Caki2 (cell line): ENCODE measurements around the gene RUNX3. TPM values are rescaled to one million over a fixed set of nuclear protein-coding genes. Genes with fewer than 3 reads are reported as not detected.

Experiments
- DNase-seq: peaks from one replicate; pipeline ENCODE4 v3.0.0-alpha.2; 2015; ENCODE audit warnings: low read depth
- in situ Hi-C: cut with HindIII; loops from 2 replicates; pipeline ENCODE4 v1.10.0; 2016; ENCODE audit warnings: low sequenced_read_pairs, low pct_unique_long_range_greater_than_20kb, mixed read lengths
- total RNA-seq: library from RNA; depleted of rRNA; stranded (reverse); fragments of >200 nt; shearing (Covaris generic); gene quantifications from 2 replicates; pipeline ENCODE4 v1.2.3, GENCODE V29; 2014; ENCODE audit warnings: low replicate concordance

The RUNX3 gene
- total RNA-seq, 1 experiment from 2014 or later, result not detected

- in situ Hi-C loops, result no loop called here
- no peak for DNase-seq
Measured at GRCh38 chr1:24934310-24935195, 4.5 kb upstream of the RUNX3 start.

GRCh38 chr1:24933468-24933867 is 3.4 kb upstream of the RUNX3 start:
- DNase-seq, result no peak
- in situ Hi-C loops, result no loop called here

GRCh38 chr1:24932725-24933294 is 2.7 kb upstream of the RUNX3 start:
- no peak for DNase-seq
- in situ Hi-C loops, result no loop called here

- no peak for DNase-seq
- in situ Hi-C loops, result no loop called here
Measured at GRCh38 chr1:24932284-24932683, 2.2 kb upstream of the RUNX3 start.

GRCh38 chr1:24931468-24932231 is 1.6 kb upstream of the RUNX3 start:
- no peak for DNase-seq
- in situ Hi-C loops, result no loop called here

GRCh38 chr1:24931146-24931467 is 1.0 kb upstream of the RUNX3 start:
- in situ Hi-C loops, result no loop called here
- DNase-seq, result no peak

GRCh38 chr1:24929398-24930259 is 447 bp downstream of the RUNX3 start:
- in situ Hi-C loops, result no loop called here

GRCh38 chr1:24928689-24929397 is 1.2 kb downstream of the RUNX3 start:
- no peak for DNase-seq
- in situ Hi-C loops, result no loop called here

More at GRCh38 chr1:24929398-24930259, 447 bp downstream of the RUNX3 start:
- no peak for DNase-seq

GRCh38 chr1:24927988-24928688 is 1.9 kb downstream of the RUNX3 start:
- in situ Hi-C loops, result no loop called here
- DNase-seq, result no peak

- DNase-seq, result no peak
- in situ Hi-C loops, result no loop called here
Measured at GRCh38 chr1:24927473-24927872, 2.6 kb downstream of the RUNX3 start.

- in situ Hi-C loops, result no loop called here
Measured at GRCh38 chr1:24926563-24927249, 3.4 kb downstream of the RUNX3 start.

GRCh38 chr1:24925963-24926362 is 4.1 kb downstream of the RUNX3 start:
- in situ Hi-C loops, result no loop called here
- DNase-seq, result no peak

More at GRCh38 chr1:24926563-24927249, 3.4 kb downstream of the RUNX3 start:
- DNase-seq, result no peak

GRCh38 chr1:24925082-24925779 is 4.8 kb downstream of the RUNX3 start:
- DNase-seq, result no peak
- in situ Hi-C loops, result no loop called here

GRCh38 chr1:24923485-24924113 is 6.5 kb downstream of the RUNX3 start:
- DNase-seq, result no peak
- in situ Hi-C loops, result no loop called here

- DNase-seq, result no peak
- in situ Hi-C loops, result no loop called here
Measured at GRCh38 chr1:24921938-24922662, 8.0 kb downstream of the RUNX3 start.
